Measurements from ENCODE around the gene PBRM1. TPM values are rescaled to one million over a fixed set of nuclear protein-coding genes. Genes with fewer than 3 reads are reported as not detected.

Gene PBRM1
- total RNA-seq, 1 donor from 2014 or later: 78.3 TPM

DNA sequence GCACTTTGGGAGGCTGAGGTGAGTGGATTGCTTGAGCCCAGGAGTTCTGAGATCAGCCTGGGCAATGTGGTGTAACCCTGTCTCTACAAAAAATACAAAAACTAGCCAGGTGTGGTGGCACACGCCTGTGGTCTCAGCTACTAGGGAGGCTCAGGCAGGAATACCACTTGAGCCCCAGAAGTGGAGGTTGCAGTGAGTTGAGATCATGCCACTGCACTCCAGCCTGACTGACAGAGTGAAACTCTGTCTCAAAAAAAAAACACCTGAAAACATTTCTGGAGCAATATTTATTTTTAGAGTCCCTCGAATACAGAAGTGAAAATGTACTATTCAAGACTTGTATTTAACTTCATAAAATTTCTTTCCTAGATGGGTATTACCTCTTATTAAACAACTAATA, 24.8 kb upstream of the PBRM1 start:
- no peak for DNase-seq (ENCODE audit: extremely low spot score, unreplicated experiment)
- no peaks in the 10 kb centered on the region for H3K9me3 Mint-ChIP-seq (ENCODE audit: unreplicated experiment)
- H3K36me3 Mint-ChIP-seq (ENCODE audit: unreplicated experiment): peaks cover 12% of the 10 kb centered on the region
- H3K27me3 Mint-ChIP-seq (ENCODE audit: unreplicated experiment): no peaks in the 10 kb centered on the region
- H3K4me3 Mint-ChIP-seq (ENCODE audit: unreplicated experiment): no peak overlapping the region
- TF ChIP-seq, protein P1, sequence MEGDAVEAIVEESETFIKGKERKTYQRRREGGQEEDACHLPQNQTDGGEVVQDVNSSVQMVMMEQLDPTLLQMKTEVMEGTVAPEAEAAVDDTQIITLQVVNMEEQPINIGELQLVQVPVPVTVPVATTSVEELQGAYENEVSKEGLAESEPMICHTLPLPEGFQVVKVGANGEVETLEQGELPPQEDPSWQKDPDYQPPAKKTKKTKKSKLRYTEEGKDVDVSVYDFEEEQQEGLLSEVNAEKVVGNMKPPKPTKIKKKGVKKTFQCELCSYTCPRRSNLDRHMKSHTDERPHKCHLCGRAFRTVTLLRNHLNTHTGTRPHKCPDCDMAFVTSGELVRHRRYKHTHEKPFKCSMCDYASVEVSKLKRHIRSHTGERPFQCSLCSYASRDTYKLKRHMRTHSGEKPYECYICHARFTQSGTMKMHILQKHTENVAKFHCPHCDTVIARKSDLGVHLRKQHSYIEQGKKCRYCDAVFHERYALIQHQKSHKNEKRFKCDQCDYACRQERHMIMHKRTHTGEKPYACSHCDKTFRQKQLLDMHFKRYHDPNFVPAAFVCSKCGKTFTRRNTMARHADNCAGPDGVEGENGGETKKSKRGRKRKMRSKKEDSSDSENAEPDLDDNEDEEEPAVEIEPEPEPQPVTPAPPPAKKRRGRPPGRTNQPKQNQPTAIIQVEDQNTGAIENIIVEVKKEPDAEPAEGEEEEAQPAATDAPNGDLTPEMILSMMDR (IDR thresholded peaks at IDR 0.05): no peak
- no peak overlapping the region for H3K27ac Mint-ChIP-seq (ENCODE audit: unreplicated experiment)
- peaks cover 15% of the 10 kb centered on the region for H3K4me1 Mint-ChIP-seq (ENCODE audit: unreplicated experiment)

DNA sequence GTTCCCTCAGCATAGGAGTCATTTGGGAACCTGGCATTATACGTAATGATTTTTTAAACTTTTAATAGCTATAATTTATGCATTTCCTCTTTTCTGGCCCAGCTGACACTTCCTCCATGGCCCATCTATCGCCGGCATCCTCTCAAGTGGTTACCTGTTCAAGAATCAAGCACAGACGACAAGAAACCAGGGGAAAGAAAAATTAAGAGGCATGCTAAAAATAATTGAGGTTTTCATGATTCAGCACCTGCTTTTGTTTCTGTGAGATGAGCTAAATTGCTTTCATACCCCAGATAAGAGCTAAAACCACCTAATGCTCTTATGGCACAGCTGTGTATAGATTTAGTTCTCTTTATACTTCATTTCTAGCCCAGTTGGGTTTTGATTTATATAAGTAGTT, 21.9 kb upstream of the PBRM1 start:
- H3K4me3 Mint-ChIP-seq (ENCODE audit: unreplicated experiment): peak overlapping the region; percentile 62
- H3K4me1 Mint-ChIP-seq (ENCODE audit: unreplicated experiment): peaks cover 32% of the 10 kb centered on the region
- H3K27me3 Mint-ChIP-seq (ENCODE audit: unreplicated experiment): no peaks in the 10 kb centered on the region
- H3K36me3 Mint-ChIP-seq (ENCODE audit: unreplicated experiment): peaks cover 14% of the 10 kb centered on the region
- no peak for DNase-seq (ENCODE audit: extremely low spot score, unreplicated experiment)
- TF ChIP-seq, protein P1 (IDR thresholded peaks at IDR 0.05): no peak
- no peaks in the 10 kb centered on the region for H3K9me3 Mint-ChIP-seq (ENCODE audit: unreplicated experiment)
- H3K27ac Mint-ChIP-seq (ENCODE audit: unreplicated experiment): peak overlapping the region; percentile 27

DNA sequence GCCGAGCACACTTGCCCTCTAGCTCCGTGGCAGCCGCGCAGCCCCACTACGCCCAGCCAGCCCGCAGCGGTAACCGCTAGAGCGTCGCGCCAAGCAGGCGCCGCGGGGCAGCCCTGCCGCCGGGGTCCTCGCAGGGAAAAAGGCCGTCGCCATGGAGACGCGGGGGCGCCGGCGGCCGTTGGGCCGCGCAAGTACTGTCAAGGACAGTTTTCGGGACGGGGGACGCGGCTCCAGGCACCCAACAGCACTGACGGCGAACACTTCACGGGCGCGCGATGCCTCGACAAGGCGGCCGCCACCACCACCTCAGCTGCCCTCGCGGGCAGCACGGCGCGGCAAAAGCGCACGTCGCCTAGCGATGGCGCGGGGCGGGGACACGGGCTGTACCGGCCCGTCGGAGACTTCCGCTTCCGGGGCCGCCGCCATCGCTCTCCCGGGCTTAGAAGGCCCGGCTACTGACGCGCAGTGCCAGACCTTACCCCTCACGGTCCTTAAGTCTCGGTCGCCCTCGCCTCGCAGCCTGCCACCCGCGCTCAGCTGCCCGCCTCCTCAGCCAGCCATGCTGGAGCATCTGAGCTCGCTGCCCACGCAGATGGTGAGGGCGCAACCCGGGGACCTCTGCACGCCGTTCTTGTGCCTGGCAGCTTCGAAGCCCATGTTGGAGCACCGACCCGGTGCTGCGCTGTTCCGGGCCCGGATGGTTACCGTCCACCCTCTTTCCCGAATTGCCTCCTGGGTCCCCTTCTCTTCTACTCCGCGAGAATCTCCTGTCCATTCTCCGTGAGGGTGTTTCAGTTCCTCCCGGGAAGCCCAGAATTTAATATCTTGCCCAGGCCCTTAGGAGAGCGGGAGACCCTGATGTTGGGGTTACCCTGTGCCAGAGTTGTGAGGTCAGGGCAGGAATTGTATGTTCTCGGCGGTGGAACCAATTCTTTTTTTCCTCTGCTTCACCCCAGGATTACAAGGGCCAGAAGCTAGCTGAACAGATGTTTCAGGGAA, 20.3 kb upstream of the PBRM1 start, which contains the start of the genes GLT8D1 and SPCS1:
Gene GLT8D1, minus strand, starts transcription at position 104 of the 999 bp plus-strand sequence. CDS start 5,331 bp downstream, outside the sequence.
Gene SPCS1, plus strand, starts transcription at position 419 of the 999 bp plus-strand sequence. Its CDS starts 141 bp downstream, at position 560.
- no peaks in the 10 kb centered on the region for H3K27me3 Mint-ChIP-seq (ENCODE audit: unreplicated experiment)
- peak within 1 kb of the TSS; percentile 98 for H3K4me3 Mint-ChIP-seq (ENCODE audit: unreplicated experiment)
- TF ChIP-seq, protein P1 (IDR thresholded peaks at IDR 0.05): no peak
- peak; percentile 93 for DNase-seq (ENCODE audit: extremely low spot score, unreplicated experiment)
- H3K27ac Mint-ChIP-seq (ENCODE audit: unreplicated experiment): peak within 1 kb of the TSS; percentile 98
- peaks cover 8% of the 10 kb centered on the region for H3K36me3 Mint-ChIP-seq (ENCODE audit: unreplicated experiment)
- peaks cover 36% of the 10 kb centered on the region for H3K4me1 Mint-ChIP-seq (ENCODE audit: unreplicated experiment)
- H3K9me3 Mint-ChIP-seq (ENCODE audit: unreplicated experiment): no peaks in the 10 kb centered on the region

DNA sequence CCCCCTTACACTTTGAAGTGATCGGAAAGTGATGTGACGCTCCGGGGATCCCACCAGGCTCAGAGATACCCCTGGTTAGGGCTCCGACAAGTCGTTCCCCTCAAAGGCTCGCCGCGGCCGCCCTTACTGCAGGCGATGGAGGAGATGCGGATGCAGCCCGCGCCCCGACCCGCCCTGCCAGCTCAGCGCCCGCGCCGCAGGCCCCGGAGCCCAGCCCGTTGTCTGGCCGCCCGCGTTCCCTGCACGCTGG, 19.6 kb upstream of the PBRM1 start:
- H3K9me3 Mint-ChIP-seq (ENCODE audit: unreplicated experiment): no peaks in the 10 kb centered on the region
- TF ChIP-seq, protein P1 (IDR thresholded peaks at IDR 0.05): no peak
- H3K4me3 Mint-ChIP-seq (ENCODE audit: unreplicated experiment): peak overlapping the region; percentile 98
- H3K36me3 Mint-ChIP-seq (ENCODE audit: unreplicated experiment): peaks cover 8% of the 10 kb centered on the region
- H3K27ac Mint-ChIP-seq (ENCODE audit: unreplicated experiment): peak overlapping the region; percentile 98
- H3K27me3 Mint-ChIP-seq (ENCODE audit: unreplicated experiment): no peaks in the 10 kb centered on the region
- no peak for DNase-seq (ENCODE audit: extremely low spot score, unreplicated experiment)
- peaks cover 37% of the 10 kb centered on the region for H3K4me1 Mint-ChIP-seq (ENCODE audit: unreplicated experiment)
